Loucy (cell line): ENCODE results near the gene ZBED4.

ENCODE experiments used
- EZH2phosphoT487 ChIP-seq: fragments of 200-600 bp; IDR thresholded peaks from 2 replicates; pipeline ENCODE4 v1.6.1; 2018; ENCODE audit warnings: antibody characterized with exemption, mild to moderate bottlenecking, moderate library complexity, borderline replicate concordance
- TF ChIP-seq, protein P1 (sequence below): fragments of 200-600 bp; sonication (generic); conservative IDR thresholded peaks from 2 replicates; pipeline ENCODE4 v1.5.1; 2014; ENCODE audit warnings: mild to moderate bottlenecking, antibody characterized with exemption, low read length

DNA sequence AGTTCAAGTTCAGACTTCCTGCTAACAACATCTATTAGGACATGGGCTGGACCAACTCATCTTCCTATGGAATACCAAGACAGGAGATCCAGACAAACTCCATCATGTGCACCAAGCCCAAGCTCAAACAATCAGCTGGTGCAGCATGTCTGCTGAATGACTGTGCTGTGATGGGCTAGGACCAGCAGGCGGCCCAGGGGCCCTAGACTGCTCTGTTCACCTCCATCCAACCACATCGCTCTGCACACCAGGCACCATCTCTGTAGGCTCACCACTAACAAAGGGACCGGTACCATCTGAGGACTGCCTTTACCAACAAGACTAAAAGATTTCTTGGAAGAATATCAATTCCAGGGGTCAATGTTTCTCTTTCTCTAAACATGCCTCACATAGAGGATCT lies 36.3 kb upstream of the ZBED4 start:
- TF ChIP-seq, protein P1, sequence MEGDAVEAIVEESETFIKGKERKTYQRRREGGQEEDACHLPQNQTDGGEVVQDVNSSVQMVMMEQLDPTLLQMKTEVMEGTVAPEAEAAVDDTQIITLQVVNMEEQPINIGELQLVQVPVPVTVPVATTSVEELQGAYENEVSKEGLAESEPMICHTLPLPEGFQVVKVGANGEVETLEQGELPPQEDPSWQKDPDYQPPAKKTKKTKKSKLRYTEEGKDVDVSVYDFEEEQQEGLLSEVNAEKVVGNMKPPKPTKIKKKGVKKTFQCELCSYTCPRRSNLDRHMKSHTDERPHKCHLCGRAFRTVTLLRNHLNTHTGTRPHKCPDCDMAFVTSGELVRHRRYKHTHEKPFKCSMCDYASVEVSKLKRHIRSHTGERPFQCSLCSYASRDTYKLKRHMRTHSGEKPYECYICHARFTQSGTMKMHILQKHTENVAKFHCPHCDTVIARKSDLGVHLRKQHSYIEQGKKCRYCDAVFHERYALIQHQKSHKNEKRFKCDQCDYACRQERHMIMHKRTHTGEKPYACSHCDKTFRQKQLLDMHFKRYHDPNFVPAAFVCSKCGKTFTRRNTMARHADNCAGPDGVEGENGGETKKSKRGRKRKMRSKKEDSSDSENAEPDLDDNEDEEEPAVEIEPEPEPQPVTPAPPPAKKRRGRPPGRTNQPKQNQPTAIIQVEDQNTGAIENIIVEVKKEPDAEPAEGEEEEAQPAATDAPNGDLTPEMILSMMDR: no peak; the same call in 1 of the 2 replicates
- no peak for TF ChIP-seq EZH2phosphoT487
